ENCODE measurements around the gene TWSG1.

DNA sequence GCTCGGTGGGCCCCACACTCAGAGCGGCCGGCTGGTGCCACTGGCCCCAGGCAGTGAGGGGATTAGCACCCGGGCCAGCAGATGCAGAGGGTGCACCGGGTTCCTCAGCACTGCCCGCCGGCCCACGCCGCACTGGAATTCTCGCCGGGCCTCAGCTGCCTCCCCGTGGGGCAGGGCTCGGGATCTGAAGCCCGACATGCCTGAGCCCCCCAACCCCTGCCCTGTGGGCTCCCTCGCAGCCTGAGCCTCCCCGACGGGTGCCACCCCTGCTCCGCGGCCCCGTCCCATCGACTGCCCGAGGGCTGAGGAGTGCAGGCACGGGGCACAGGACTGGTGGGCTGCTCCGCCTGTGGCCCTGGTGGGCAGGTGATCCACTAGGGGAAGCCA, 37.6 kb upstream of the TWSG1 start:
- TF ChIP-seq RAD21 (IDR thresholded peaks at IDR 0.05; ENCODE audit: low read depth) (no peak), YY1 (IDR thresholded peaks at IDR 0.05; ENCODE audit: low read depth) (no peak)

All from Ishikawa (cell line).